ENCODE data around the gene RAPGEF1. TPM values are rescaled to one million over a fixed set of nuclear protein-coding genes. Genes with fewer than 3 reads are reported as not detected.

The RAPGEF1 gene
- total RNA-seq, 1 donor from 2014 or later = 144 TPM

DNA sequence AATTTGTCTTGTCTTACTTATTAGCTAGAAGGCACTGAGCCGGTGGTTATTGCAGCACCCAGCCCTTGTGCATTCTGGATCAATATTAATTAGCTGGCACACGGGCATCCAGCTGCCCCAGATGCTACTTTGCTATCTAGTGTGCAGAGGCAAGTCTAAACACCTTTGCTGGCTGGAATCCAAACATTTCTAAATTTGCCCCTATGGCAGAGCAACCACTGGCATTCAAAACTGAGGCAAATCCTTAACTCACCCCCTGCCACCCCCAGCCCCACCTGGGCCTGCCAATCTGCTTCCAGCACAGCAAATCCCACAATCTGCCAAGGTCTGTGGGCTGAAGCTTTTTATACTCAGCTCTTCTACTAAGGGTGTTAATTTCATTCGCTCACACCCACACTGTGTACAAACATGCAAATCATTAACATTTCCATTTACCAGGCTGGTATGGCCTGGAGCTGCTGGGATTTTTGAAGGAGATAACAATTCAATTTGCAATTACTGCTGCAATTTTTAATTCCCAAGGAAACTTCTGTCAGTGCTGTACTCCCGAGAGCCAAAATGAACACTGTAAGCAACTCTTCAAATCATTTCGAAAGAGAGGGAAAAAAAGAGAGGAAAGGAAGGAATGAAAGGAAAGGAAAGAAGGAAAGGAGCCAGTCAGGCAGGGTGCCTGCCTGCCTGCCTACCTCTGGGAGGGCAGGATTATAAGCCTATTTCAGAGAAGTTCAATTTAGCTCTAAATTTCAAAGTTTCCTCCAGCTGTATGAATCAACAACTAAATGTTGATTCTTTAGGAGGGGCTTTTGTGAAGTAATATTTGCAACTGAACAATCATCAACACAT, 35.5 kb downstream of the RAPGEF1 start:
- Histone ChIP-seq H3K9me3 (no peaks in the 10 kb centered on the region), H3K4me1 (peaks cover 73% of the 10 kb centered on the region), H3K4me3 (no peak overlapping the region), H3K27me3 (no peaks in the 10 kb centered on the region), H3K27ac (peak overlapping the region; percentile 58), H3K36me3 (no peaks in the 10 kb centered on the region)
- no peak for TF ChIP-seq CTCF (IDR thresholded peaks at IDR 0.05)
- intact Hi-C loops (cut with DNase I) = no loop called here
- ATAC-seq (no peak), DNase-seq (no peak)

- H3K27ac ChIP-seq = no peak overlapping the region
- TF ChIP-seq CTCF (IDR thresholded peaks at IDR 0.05) = no peak
- DNase-seq (no peak), ATAC-seq (no peak)
- H3K9me3 ChIP-seq = no peaks in the 10 kb centered on the region
- intact Hi-C loops (cut with DNase I) = no loop called here
- no peak overlapping the region for H3K4me3 ChIP-seq
- H3K36me3 ChIP-seq = no peaks in the 10 kb centered on the region
- no peaks in the 10 kb centered on the region for H3K27me3 ChIP-seq
- peaks cover 72% of the 10 kb centered on the region for H3K4me1 ChIP-seq
Observed at GRCh38 chr9:131703697-131704096, 36.2 kb downstream of the RAPGEF1 start.

GRCh38 chr9:131702911-131703310, 37.0 kb downstream of the RAPGEF1 start:
- H3K4me1 ChIP-seq = peaks cover 72% of the 10 kb centered on the region

DNA sequence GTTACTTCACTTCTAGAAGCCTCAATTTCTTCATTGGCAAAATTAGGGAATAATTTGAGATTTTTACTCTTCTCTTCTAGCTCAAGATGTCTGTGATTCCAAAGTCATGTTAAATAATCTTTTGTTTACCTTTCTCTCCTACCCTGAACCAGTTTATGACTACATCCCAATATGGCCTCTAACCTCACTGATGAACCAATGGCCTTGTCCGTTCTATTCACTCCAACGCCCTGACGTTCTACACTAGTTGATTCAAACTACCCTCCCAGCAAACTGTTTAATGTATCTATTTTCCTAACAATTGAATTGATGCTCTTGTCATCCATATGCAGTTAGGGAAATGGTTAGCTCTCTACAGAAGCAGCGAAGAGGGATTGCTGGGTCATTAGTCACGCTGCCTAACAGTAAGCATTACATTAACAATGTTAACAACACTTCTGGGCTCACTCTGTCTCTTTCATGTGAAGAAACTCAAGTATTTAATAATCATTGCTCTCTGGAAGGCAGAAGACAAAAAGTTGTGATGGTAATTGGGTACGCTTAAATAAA, 38.0 kb downstream of the RAPGEF1 start:
- DNase-seq = no peak
- H3K36me3 ChIP-seq = no peaks in the 10 kb centered on the region
- no peak overlapping the region for H3K27ac ChIP-seq
- no peaks in the 10 kb centered on the region for H3K27me3 ChIP-seq
- no peak for TF ChIP-seq CTCF (IDR thresholded peaks at IDR 0.05)
- ATAC-seq = no peak
- H3K4me1 ChIP-seq = peaks cover 73% of the 10 kb centered on the region
- intact Hi-C loops (cut with DNase I) = no loop called here
- no peaks in the 10 kb centered on the region for H3K9me3 ChIP-seq
- H3K4me3 ChIP-seq = no peak overlapping the region

More at GRCh38 chr9:131702911-131703310, 37.0 kb downstream of the RAPGEF1 start:
- no peak for ATAC-seq
- Histone ChIP-seq H3K27me3 (no peaks in the 10 kb centered on the region), H3K9me3 (no peaks in the 10 kb centered on the region), H3K4me3 (no peak overlapping the region), H3K27ac (no peak overlapping the region), H3K36me3 (no peaks in the 10 kb centered on the region)
- DNase-seq = no peak
- intact Hi-C loops (cut with DNase I) = no loop called here
- no peak for TF ChIP-seq CTCF (IDR thresholded peaks at IDR 0.05)

DNA sequence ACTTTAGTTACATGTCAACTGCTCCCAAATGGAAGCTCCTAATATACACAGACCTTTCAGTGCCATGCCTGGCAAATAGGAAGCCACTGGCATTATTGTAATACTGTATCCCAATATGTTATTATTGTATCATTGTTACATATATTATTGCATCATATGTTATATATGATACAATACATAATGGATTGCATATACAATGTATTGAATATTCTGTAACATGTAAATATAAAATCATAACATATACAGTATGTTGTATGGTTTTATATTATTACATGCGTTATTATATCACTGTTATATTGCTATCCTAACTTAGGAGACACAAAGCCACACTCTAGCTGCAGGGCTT, 38.5 kb downstream of the RAPGEF1 start:
- Histone ChIP-seq H3K27me3 (no peaks in the 10 kb centered on the region), H3K27ac (peak overlapping the region; percentile 32), H3K4me1 (peaks cover 73% of the 10 kb centered on the region), H3K36me3 (no peaks in the 10 kb centered on the region), H3K4me3 (no peak overlapping the region), H3K9me3 (no peaks in the 10 kb centered on the region)
- DNase-seq (no peak), ATAC-seq (no peak)
- TF ChIP-seq CTCF (IDR thresholded peaks at IDR 0.05) = no peak
- intact Hi-C loops (cut with DNase I) = no loop called here

All from upper lobe of right lung (tissue), 1 donor.